Trophoblast cell (in vitro differentiated cells and primary cell): ENCODE results near the gene NUP153.

Source experiments
- DNase-seq, 2 donors: peaks; one replicate each; pipeline ENCODE4 v3.0.0-alpha.2; 2016
- H2AFZ ChIP-seq: 2 replicates; pipeline ENCODE4 v1.6.1; 2013; ENCODE audit warnings: low read length, moderate library complexity, mild to moderate bottlenecking; ENCODE audit not compliant: insufficient read depth, poor library complexity
- H2AK5ac ChIP-seq: 2 replicates; pipeline ENCODE4 v1.6.1; 2013; ENCODE audit warnings: mild to moderate bottlenecking, low read length
- H2BK120ac ChIP-seq: 2 replicates; pipeline ENCODE4 v1.6.1; 2013; ENCODE audit warnings: low read length, mild to moderate bottlenecking, moderate library complexity; ENCODE audit not compliant: insufficient read depth, poor library complexity
- H2BK12ac ChIP-seq: 2 replicates; pipeline ENCODE4 v1.6.1; 2013; ENCODE audit warnings: mild to moderate bottlenecking, low read length, moderate library complexity
- H2BK5ac ChIP-seq: 2 replicates; pipeline ENCODE4 v1.6.1; 2013; ENCODE audit warnings: low read length, low read depth, moderate library complexity, mild to moderate bottlenecking; ENCODE audit not compliant: poor library complexity
- H3K14ac ChIP-seq: 2 replicates; pipeline ENCODE4 v1.6.1; 2013; ENCODE audit warnings: mild to moderate bottlenecking, low read length
- H3K18ac ChIP-seq: 2 replicates; pipeline ENCODE4 v1.6.1; 2013; ENCODE audit warnings: mild to moderate bottlenecking, low read length
- H3K23ac ChIP-seq: 2 replicates; pipeline ENCODE4 v1.6.1; 2013; ENCODE audit warnings: low read length
- H3K27ac ChIP-seq: 2 replicates; pipeline ENCODE4 v1.5.1; 2013; ENCODE audit warnings: low read depth, mild to moderate bottlenecking, inconsistent platforms, low read length, moderate library complexity
- H3K27me3 ChIP-seq: 2 replicates; pipeline ENCODE4 v1.6.1; 2013; ENCODE audit warnings: inconsistent platforms, mild to moderate bottlenecking, low read length, moderate library complexity; ENCODE audit not compliant: insufficient read depth
- H3K36me3 ChIP-seq, 2 experiments: 1 replicate in 1 of 2; 2 replicates in 1 of 2; pipeline ENCODE4 v1.6.1; 2013; ENCODE audit warnings: low read length in 2 of 2, mild to moderate bottlenecking in 2 of 2, moderate library complexity in 1 of 2; ENCODE audit not compliant: insufficient read depth in 2 of 2, control insufficient read depth in 1 of 2
- H3K4ac ChIP-seq: 2 replicates; pipeline ENCODE4 v1.6.1; 2013; ENCODE audit warnings: low read depth, mild to moderate bottlenecking, low read length, moderate library complexity
- H3K4me1 ChIP-seq, 2 experiments: 1 replicate in 1 of 2; 2 replicates in 1 of 2; pipeline ENCODE4 v1.6.1; 2013; ENCODE audit warnings: low read length in 2 of 2, mild to moderate bottlenecking in 2 of 2, moderate library complexity in 1 of 2; ENCODE audit not compliant: insufficient read depth in 2 of 2, control insufficient read depth in 1 of 2
- H3K4me2 ChIP-seq: 2 replicates; pipeline ENCODE4 v1.6.1; 2013; ENCODE audit warnings: inconsistent platforms, mild to moderate bottlenecking, low read length, moderate library complexity
- H3K4me3 ChIP-seq: 2 replicates; pipeline ENCODE4 v1.5.1; 2013; ENCODE audit warnings: mild to moderate bottlenecking, low read depth, low read length, inconsistent platforms
- H3K79me1 ChIP-seq: one replicate; pipeline ENCODE4 v1.6.1; 2013; ENCODE audit warnings: low read length
- H3K79me2 ChIP-seq: 2 replicates; pipeline ENCODE4 v1.6.1; 2013; ENCODE audit warnings: low read length, mild to moderate bottlenecking; ENCODE audit not compliant: control insufficient read depth, insufficient read depth, poor library complexity
- H3K9ac ChIP-seq: 2 replicates; pipeline ENCODE4 v1.6.1; 2013; ENCODE audit warnings: mild to moderate bottlenecking, low read length
- H3K9me3 ChIP-seq: 2 replicates; pipeline ENCODE4 v1.6.1; 2013; ENCODE audit warnings: low read depth, mild to moderate bottlenecking, control low read depth, inconsistent platforms, low read length; ENCODE audit not compliant: insufficient read depth
- H4K12ac ChIP-seq: 2 replicates; pipeline ENCODE4 v1.6.1; 2013; ENCODE audit warnings: low read depth, mild to moderate bottlenecking, low read length, moderate library complexity
- H4K8ac ChIP-seq: 2 replicates; pipeline ENCODE4 v1.6.1; 2013; ENCODE audit warnings: low read depth, mild to moderate bottlenecking, low read length, moderate library complexity
- H4K91ac ChIP-seq: one replicate; pipeline ENCODE4 v1.6.1; 2013; ENCODE audit warnings: low read depth, mild to moderate bottlenecking, low read length, moderate library complexity
- WGBS: extraction: QIAGEN DNeasy Blood & Tissue Kit; methylation state at CpG from one replicate; pipeline ENCODE4 v1.1.7; 2013; ENCODE audit warnings: missing lambda C conversion rate; ENCODE audit not compliant: insufficient read length, insufficient coverage; ENCODE audit errors: extremely low coverage; 5-methylcytosine and 5-hydroxymethylcytosine counted together

Gene NUP153

GRCh38 chr6:17744019-17744756 is 37.5 kb upstream of the NUP153 start:
- no peak overlapping the region for H2BK120ac ChIP-seq
- no peaks in the 10 kb centered on the region for H3K79me1 ChIP-seq
- H2BK12ac ChIP-seq: no peak overlapping the region
- H3K4ac ChIP-seq: no peak overlapping the region
- H4K91ac ChIP-seq: no peak overlapping the region
- no peak overlapping the region for H3K4me3 ChIP-seq
- H3K9me3 ChIP-seq: no peaks in the 10 kb centered on the region
- no peak overlapping the region for H2BK5ac ChIP-seq
- no peak overlapping the region for H3K18ac ChIP-seq
- no peak for DNase-seq
- H4K12ac ChIP-seq: no peak overlapping the region
- no CpG with 5 or more reads among the region's 11 CpGs for WGBS
- no peaks in the 10 kb centered on the region for H3K36me3 ChIP-seq
- H3K27me3 ChIP-seq: no peaks in the 10 kb centered on the region
- no peak overlapping the region for H3K23ac ChIP-seq
- H3K4me1 ChIP-seq: no peaks in the 10 kb centered on the region
- H3K9ac ChIP-seq: no peak overlapping the region
- no peak overlapping the region for H3K4me2 ChIP-seq
- H3K27ac ChIP-seq: no peak overlapping the region
- no peak overlapping the region for H3K14ac ChIP-seq
- no peaks in the 10 kb centered on the region for H3K79me2 ChIP-seq
- no peak overlapping the region for H2AFZ ChIP-seq
- no peak overlapping the region for H2AK5ac ChIP-seq
- H4K8ac ChIP-seq: no peak overlapping the region

- Histone ChIP-seq H3K9me3 (no peaks in the 10 kb centered on the region), H3K9ac (no peak overlapping the region), H4K91ac (no peak overlapping the region), H3K79me2 (no peaks in the 10 kb centered on the region), H3K18ac (no peak overlapping the region), H3K4me3 (no peak overlapping the region), H2BK12ac (no peak overlapping the region), H3K23ac (no peak overlapping the region), H3K4me1 (no peaks in the 10 kb centered on the region), H2AFZ (no peak overlapping the region), H3K4ac (no peak overlapping the region), H2BK120ac (no peak overlapping the region), H3K79me1 (no peaks in the 10 kb centered on the region), H3K14ac (no peak overlapping the region), H4K8ac (no peak overlapping the region), H3K27me3 (no peaks in the 10 kb centered on the region), H4K12ac (no peak overlapping the region), H2BK5ac (no peak overlapping the region), H2AK5ac (no peak overlapping the region), H3K36me3 (no peaks in the 10 kb centered on the region), H3K27ac (no peak overlapping the region), H3K4me2 (no peak overlapping the region)
- WGBS: no CpG with 5 or more reads among the region's 8 CpGs
- no peak for DNase-seq
Measured at GRCh38 chr6:17741507-17741906, 34.8 kb upstream of the NUP153 start.

- Histone ChIP-seq H2BK12ac (no peak overlapping the region), H3K4me3 (no peak overlapping the region), H4K12ac (no peak overlapping the region), H3K27me3 (no peaks in the 10 kb centered on the region), H2AFZ (no peak overlapping the region), H3K36me3 (no peaks in the 10 kb centered on the region), H2AK5ac (no peak overlapping the region), H3K4ac (no peak overlapping the region), H4K8ac (no peak overlapping the region), H4K91ac (no peak overlapping the region), H3K23ac (peak overlapping the region; percentile 27), H3K9me3 (peaks cover 2% of the 10 kb centered on the region), H2BK5ac (no peak overlapping the region), H3K18ac (no peak overlapping the region), H3K9ac (no peak overlapping the region), H3K79me2 (no peaks in the 10 kb centered on the region), H3K27ac (no peak overlapping the region), H3K14ac (no peak overlapping the region), H3K4me2 (no peak overlapping the region), H3K79me1 (no peaks in the 10 kb centered on the region), H3K4me1 (no peaks in the 10 kb centered on the region), H2BK120ac (no peak overlapping the region)
- no CpG with 5 or more reads among the region's 5 CpGs for WGBS
- no peak for DNase-seq
Measured at GRCh38 chr6:17740559-17741220, 34.0 kb upstream of the NUP153 start.

- H4K12ac ChIP-seq: no peak overlapping the region
- H3K4me3 ChIP-seq: no peak overlapping the region
- no peak overlapping the region for H3K14ac ChIP-seq
- no peaks in the 10 kb centered on the region for H3K79me2 ChIP-seq
- no peak overlapping the region for H3K4me2 ChIP-seq
- no peak overlapping the region for H2BK5ac ChIP-seq
- H3K79me1 ChIP-seq: no peaks in the 10 kb centered on the region
- no peak overlapping the region for H3K27ac ChIP-seq
- H3K9ac ChIP-seq: no peak overlapping the region
- no peak overlapping the region for H2AFZ ChIP-seq
- no peak overlapping the region for H2BK120ac ChIP-seq
- H2AK5ac ChIP-seq: no peak overlapping the region
- no peak overlapping the region for H3K4ac ChIP-seq
- H3K4me1 ChIP-seq: no peaks in the 10 kb centered on the region
- H4K91ac ChIP-seq: no peak overlapping the region
- H3K9me3 ChIP-seq: peaks cover 2% of the 10 kb centered on the region
- no CpG with 5 or more reads among the region's 1 CpG for WGBS
- H2BK12ac ChIP-seq: no peak overlapping the region
- no peak overlapping the region for H3K18ac ChIP-seq
- H3K36me3 ChIP-seq: no peaks in the 10 kb centered on the region
- H4K8ac ChIP-seq: no peak overlapping the region
- no peak overlapping the region for H3K23ac ChIP-seq
- no peak for DNase-seq
- H3K27me3 ChIP-seq: no peaks in the 10 kb centered on the region
Measured at GRCh38 chr6:17737704-17738252, 31.1 kb upstream of the NUP153 start.
